AG09309 (cell line): ENCODE results near the gene TJP3.
"Not testable (repeated sequence)": the region's sequence is repeated elsewhere in the genome, so short reads cannot be mapped to it uniquely, and the experiment has no call there.

Experiments
- DNase-seq: peaks from one replicate; pipeline ENCODE4 v3.0.0-alpha.2; 2010; ENCODE audit warnings: low read depth
- H3K4me3 ChIP-seq: 2 replicates; pipeline ENCODE4 v1.5.1; 2011; ENCODE audit warnings: mild to moderate bottlenecking, low read depth, low read length, moderate library complexity; ENCODE audit not compliant: control insufficient read depth
- CTCF ChIP-seq: IDR thresholded peaks from 2 replicates; pipeline ENCODE4 v1.5.1; 2011; ENCODE audit warnings: mild to moderate bottlenecking, low read depth, low read length, inconsistent platforms; ENCODE audit not compliant: insufficient read depth, control insufficient read depth; ENCODE audit errors: missing control alignments

The TJP3 gene

GRCh38 chr19:3663838-3664237 lies 44.3 kb upstream of the TJP3 start:
- no peak for TF ChIP-seq CTCF
- DNase-seq, result no peak
- H3K4me3 ChIP-seq, result no peak overlapping the region

- TF ChIP-seq CTCF, result no peak
- no peak overlapping the region for H3K4me3 ChIP-seq
- DNase-seq, result no peak
Measured at GRCh38 chr19:3664879-3665642, 43.1 kb upstream of the TJP3 start.

- no peak overlapping the region for H3K4me3 ChIP-seq
- no peak for DNase-seq
- TF ChIP-seq CTCF, result peak; percentile 91
Measured at GRCh38 chr19:3665681-3666544, 42.3 kb upstream of the TJP3 start.

GRCh38 chr19:3666545-3666856 lies 41.7 kb upstream of the TJP3 start:
- DNase-seq, H3K4me3 ChIP-seq: not testable (repeated sequence)

GRCh38 chr19:3667037-3667638 lies 41.0 kb upstream of the TJP3 start:
- no peak for TF ChIP-seq CTCF
- DNase-seq, result no peak
- no peak overlapping the region for H3K4me3 ChIP-seq

GRCh38 chr19:3667766-3668165 lies 40.4 kb upstream of the TJP3 start:
- no peak overlapping the region for H3K4me3 ChIP-seq
- no peak for TF ChIP-seq CTCF
- no peak for DNase-seq
